K562 (cell line): Measurements from ENCODE around the gene ELK4. TPM values are rescaled to one million over a fixed set of nuclear protein-coding genes. Genes with fewer than 3 reads are reported as not detected.

Experiments
- ATAC-seq: fragments of 200-7000 bp; cut with Tn5 transposase; 3 replicates; pipeline ENCODE4 v1.9.1; 2020; ENCODE audit warnings: moderate library complexity
- BruUV-seq: library from RNA; stranded (reverse); fragments of 400-500 nt; replicated peaks from 2 replicates; lab custom pipeline; 2021; lab: Mats Ljungman, UMichigan
- CTCF ChIA-PET: fragments of 300-600 bp; formaldehyde crosslinking; extraction: SDS; loops from one replicate; lab custom pipeline; 2021; ENCODE audit warnings: low intra/inter-chr PET ratio; lab: Yijun Ruan, JAX
- POLR2A ChIA-PET: fragments of 300-600, 350-650 bp; sonication (Branson Sonifier 250); formaldehyde crosslinking; extraction: SDS; loops from one replicate; lab custom pipeline; 2021; ENCODE audit warnings: antibody characterized with exemption, inconsistent platforms; lab: Yijun Ruan, JAX
- DNase-seq, 4 experiments: peaks; one replicate each; pipeline versions ENCODE4 v3.0.0 to v3.0.0-alpha.2; 2011 to 2018; ENCODE audit warnings: low spot score in 3 of 4, mixed read lengths in 3 of 4; ENCODE audit errors: extremely low read depth in 1 of 4
- FAIRE-seq: peaks from 2 replicates; lab custom pipeline; 2011; peaks lifted over from hg19 to GRCh38; lab: Jason Lieb, UNC
- H2AFZ ChIP-seq: 2 replicates; pipeline ENCODE4 v1.6.0; 2011; ENCODE audit warnings: low read depth, low read length, control low read depth, inconsistent platforms
- H3K27ac ChIP-seq: fragments of 200-600 bp; 3 replicates; pipeline ENCODE4 v1.8.0; 2011; ENCODE audit warnings: low read depth, mild to moderate bottlenecking, control low read depth, inconsistent platforms, low read length, moderate library complexity, mixed read lengths; ENCODE audit errors: extremely low read depth
- H3K27me3 ChIP-seq, 2 experiments: fragments of 300-600 bp in 1 of 2; 2 replicates in 1 of 2; 3 replicates in 1 of 2; pipeline versions ENCODE4 v1.6.0 to v1.8.0; 2011; ENCODE audit warnings: inconsistent platforms in 2 of 2, low read length in 2 of 2, mild to moderate bottlenecking in 1 of 2, mixed read lengths in 1 of 2, moderate library complexity in 1 of 2; ENCODE audit not compliant: control insufficient read depth in 2 of 2, insufficient read depth in 2 of 2
- H3K36me3 ChIP-seq: fragments of 300-600 bp; 3 replicates; pipeline ENCODE4 v1.8.0; 2011; ENCODE audit warnings: mild to moderate bottlenecking, low read length, inconsistent platforms; ENCODE audit not compliant: control insufficient read depth, insufficient read depth
- H3K4me1 ChIP-seq, 2 experiments: fragments of 200-600 bp in 1 of 2; replicated peaks in 1 of 2; 2 replicates in 1 of 2; 3 replicates in 1 of 2; pipeline versions ENCODE4 v1.5.1 to v1.8.0; 2011; ENCODE audit warnings: inconsistent platforms in 2 of 2, low read length in 2 of 2, mild to moderate bottlenecking in 1 of 2, mixed read lengths in 1 of 2, moderate library complexity in 1 of 2; ENCODE audit not compliant: control insufficient read depth in 2 of 2, insufficient read depth in 2 of 2
- H3K4me2 ChIP-seq: 2 replicates; pipeline ENCODE4 v1.6.1; 2011; ENCODE audit warnings: low read length, control low read depth, inconsistent platforms, mixed read lengths; ENCODE audit not compliant: insufficient read depth
- H3K4me3 ChIP-seq: fragments of 200-600 bp; sonication (generic), shearing (Covaris generic); 2 replicates; pipeline ENCODE4 v1.5.1; 2016; ENCODE audit warnings: control low read depth, inconsistent platforms
- H3K79me2 ChIP-seq: fragments of 200-600 bp; 3 replicates; pipeline ENCODE4 v1.8.0; 2011; ENCODE audit warnings: low read length, inconsistent platforms; ENCODE audit not compliant: control insufficient read depth, insufficient read depth
- H3K9ac ChIP-seq, 2 experiments: 2 replicates each; pipeline versions ENCODE4 v1.6.0 to v1.6.1; 2011; ENCODE audit warnings: low read depth in 2 of 2, low read length in 2 of 2, control low read depth in 1 of 2, inconsistent platforms in 1 of 2, mild to moderate bottlenecking in 1 of 2, mixed read lengths in 1 of 2; ENCODE audit not compliant: insufficient read depth in 1 of 2
- H3K9me1 ChIP-seq: one replicate; pipeline ENCODE4 v1.6.0; 2011; ENCODE audit warnings: inconsistent platforms, mild to moderate bottlenecking, low read length, moderate library complexity; ENCODE audit not compliant: control insufficient read depth, insufficient read depth
- H3K9me3 ChIP-seq: replicated peaks from 2 replicates; pipeline ENCODE4 v1.5.1; 2011; ENCODE audit warnings: low read depth, low read length, inconsistent platforms; ENCODE audit not compliant: control insufficient read depth, insufficient read depth
- H4K20me1 ChIP-seq: replicated peaks from 2 replicates; pipeline ENCODE4 v1.6.1; 2011; ENCODE audit warnings: low read length, inconsistent platforms, mixed read lengths; ENCODE audit not compliant: control insufficient read depth, insufficient read depth
- EZH2 ChIP-seq: IDR thresholded peaks from 2 replicates; pipeline ENCODE4 v1.6.1; 2012; ENCODE audit warnings: low read depth, mild to moderate bottlenecking, inconsistent platforms, low read length, borderline replicate concordance
- NBN ChIP-seq: fragments of 450-650 bp; IDR thresholded peaks from 2 replicates; pipeline ENCODE4 v1.6.1; 2016; ENCODE audit warnings: low read depth, mild to moderate bottlenecking
- NR1H2 ChIP-seq: sonication (generic); formaldehyde crosslinking; IDR thresholded peaks from 2 replicates; pipeline ENCODE4 v1.4.0; 2020; ENCODE audit warnings: mild to moderate bottlenecking, missing genetic modification reagents
- PHB ChIP-seq: fragments of 250-450 bp; sonication (Bioruptor Pico); IDR thresholded peaks from 2 replicates; pipeline ENCODE4 v1.5.0; 2021
- TBL1XR1 ChIP-seq, 2 experiments: IDR thresholded peaks; 2 replicates each; pipeline ENCODE4 v1.6.1; 2012; ENCODE audit warnings: improper control_type of control experiment in 2 of 2, low read length in 2 of 2, mild to moderate bottlenecking in 1 of 2
- U2AF1 ChIP-seq: fragments of 200-400 bp; formaldehyde crosslinking; optimal IDR thresholded peaks from 2 replicates; pipeline ENCODE3; 2017; ENCODE audit warnings: mild to moderate bottlenecking, low read depth, low read length, moderate library complexity
- XRCC3 ChIP-seq: fragments of 450-650 bp; IDR thresholded peaks from 2 replicates; pipeline ENCODE4 v1.6.1; 2017; ENCODE audit warnings: mild to moderate bottlenecking, moderate library complexity
- WGBS: fragments of 100-300 bp; shearing (Covaris generic); methylation state at CpG from one replicate; pipeline ENCODE4 v1.1.6; 2016; ENCODE audit warnings: low coverage, mixed read lengths; ENCODE audit not compliant: insufficient coverage; ENCODE audit errors: missing lambda C conversion rate; 5-methylcytosine and 5-hydroxymethylcytosine counted together
- in situ Hi-C: fragments of 300-500 bp; cut with MboI; formaldehyde crosslinking; loops from 4 replicates; pipeline ENCODE4 v1.15.0; 2018; ENCODE audit warnings: inconsistent platforms, mixed read lengths
- intact Hi-C: fragments of 100-400 bp; cut with micrococcal nuclease; formaldehyde crosslinking; loops from 2 replicates; pipeline ENCODE4 v1.14.2; 2022
- polyA plus RNA-seq, 8 experiments: library from polyadenylated mRNA; depleted of rRNA in 4 of 8; stranded (reverse) in 5 of 8; unstranded in 3 of 8; fragments of >200 nt; fragmentation: Nextera tagmentation in 2 of 8; fragmentation: Illumina TruSeq in 1 of 8; extraction: Ambion mirVana in 2 of 8; extraction: Trizol in 1 of 8; gene quantifications; 2 replicates each; pipeline versions ENCODE4 v1.2.1 to v1.2.3, GENCODE V29; 2011 to 2014; ENCODE audit warnings: inconsistent platforms in 1 of 8, missing spikeins in 1 of 8
- total RNA-seq, 7 experiments: library from RNA; depleted of rRNA in 6 of 7; stranded (reverse); fragments of >200 nt in 6 of 7; fragmentation: Illumina TruSeq in 2 of 7; extraction: Trizol in 2 of 7; gene quantifications; 2 replicates each; pipeline versions ENCODE4 v1.2.1 to v1.2.3, GENCODE V29; 2011 to 2021; ENCODE audit warnings: low replicate concordance in 1 of 7
- TF ChIP-seq, protein P1 (sequence below), 2 experiments: fragments of 450-650 bp in 1 of 2; sonication (generic) in 1 of 2; formaldehyde crosslinking; conservative IDR thresholded peaks; 2 replicates each; pipeline versions ENCODE4 v1.4.0 to v1.8.1; 2020 to 2022; ENCODE audit warnings: mild to moderate bottlenecking in 1 of 2, missing genetic modification reagents in 1 of 2
- TF ChIP-seq, protein P2 (sequence below): fragments of 200-800 bp; sonication (Bioruptor generic); IDR thresholded peaks from 2 replicates; pipeline ENCODE4 v1.6.1; 2016; ENCODE audit warnings: missing genetic modification characterization, missing compliant biosample characterization
- TF ChIP-seq, protein P3 (sequence below): sonication (generic); formaldehyde crosslinking; IDR thresholded peaks from 2 replicates; pipeline ENCODE4 v1.8.0; 2022; ENCODE audit warnings: mild to moderate bottlenecking, missing genetic modification reagents

The ELK4 gene
- total and polyA plus RNA-seq, 9 of the 15 experiments (the other 6 are each of a cell fraction or from before 2014, with no cell fraction given) = 2.0 to 21.7 (median 9.2) TPM

DNA sequence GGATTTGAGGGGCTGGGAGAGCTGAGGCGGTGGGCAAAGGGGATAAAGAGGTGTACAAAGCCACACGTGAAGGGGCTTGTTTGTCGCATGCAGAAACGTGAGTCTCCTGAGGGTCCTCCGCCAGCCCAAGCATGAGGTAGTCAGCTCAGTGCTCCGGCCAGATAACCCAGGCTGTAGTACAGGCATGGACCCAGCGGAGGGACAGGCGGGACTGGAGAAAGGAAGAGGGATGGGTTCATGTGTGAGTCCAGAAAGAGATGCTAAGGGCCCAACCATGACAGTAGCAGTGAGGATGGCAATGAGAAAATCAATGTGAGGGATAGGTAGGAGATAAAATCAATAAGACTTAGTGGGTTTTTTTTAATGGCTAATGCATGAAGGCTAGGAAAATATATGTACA, 13.7 kb upstream of the ELK4 start:
- Histone ChIP-seq H3K4me2 (no peak overlapping the region), H3K27me3 (no peaks in the 10 kb centered on the region), H4K20me1 (0 out of 2 replicates have a peak, but pooled peaks cover 4% of the 10 kb centered on the region), H3K27ac (no peak overlapping the region), H3K4me3 (no peak overlapping the region), H3K79me2 (no peaks in the 10 kb centered on the region), H3K9ac (peak overlapping the region in 1 of 2 experiments; percentile 68; a peak in 2 of 4 replicates), H3K9me3 (no peaks in the 10 kb centered on the region), H3K36me3 (no peaks in the 10 kb centered on the region), H3K4me1 (peaks cover 6 to 8% of the 10 kb centered on the region in 2 experiments; a peak in 4 of 5 replicates), H3K9me1 (no peaks in the 10 kb centered on the region), H2AFZ (no peak overlapping the region)
- ChIA-PET POLR2A (interaction anchor here (0.7 to 1.7 kb wide), 3 partner anchors 13 to 249 kb away, joined by 3 to 9 read pairs (median 4); partner anchors contain the start of gene ELK4), CTCF (no interaction called here)
- DNase-seq (peak in 1 of 4 experiments; percentile 21), FAIRE-seq (peak; percentile 51), ATAC-seq (peak; percentile 61)
- whole genome bisulfite sequencing = 33% methylated on average over 8 of the region's 8 CpGs
- in situ Hi-C loops = no loop called here
- TF ChIP-seq U2AF1 (no peak), NR1H2 (CRISPR knock-in tag) (no peak), TBL1XR1 (IDR thresholded peaks at IDR 0.05; ENCODE audit: low read length in 2 of 2) (no peak), NBN (no peak), EZH2 (no peak), XRCC3 (no peak), PHB (CRISPR knock-in tag) (no peak)
- TF ChIP-seq, protein P1, sequence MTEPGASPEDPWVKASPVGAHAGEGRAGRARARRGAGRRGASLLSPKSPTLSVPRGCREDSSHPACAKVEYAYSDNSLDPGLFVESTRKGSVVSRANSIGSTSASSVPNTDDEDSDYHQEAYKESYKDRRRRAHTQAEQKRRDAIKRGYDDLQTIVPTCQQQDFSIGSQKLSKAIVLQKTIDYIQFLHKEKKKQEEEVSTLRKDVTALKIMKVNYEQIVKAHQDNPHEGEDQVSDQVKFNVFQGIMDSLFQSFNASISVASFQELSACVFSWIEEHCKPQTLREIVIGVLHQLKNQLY (CRISPR knock-in tag; conservative IDR thresholded peaks at IDR 0.05) = no peak
- TF ChIP-seq, protein P2, sequence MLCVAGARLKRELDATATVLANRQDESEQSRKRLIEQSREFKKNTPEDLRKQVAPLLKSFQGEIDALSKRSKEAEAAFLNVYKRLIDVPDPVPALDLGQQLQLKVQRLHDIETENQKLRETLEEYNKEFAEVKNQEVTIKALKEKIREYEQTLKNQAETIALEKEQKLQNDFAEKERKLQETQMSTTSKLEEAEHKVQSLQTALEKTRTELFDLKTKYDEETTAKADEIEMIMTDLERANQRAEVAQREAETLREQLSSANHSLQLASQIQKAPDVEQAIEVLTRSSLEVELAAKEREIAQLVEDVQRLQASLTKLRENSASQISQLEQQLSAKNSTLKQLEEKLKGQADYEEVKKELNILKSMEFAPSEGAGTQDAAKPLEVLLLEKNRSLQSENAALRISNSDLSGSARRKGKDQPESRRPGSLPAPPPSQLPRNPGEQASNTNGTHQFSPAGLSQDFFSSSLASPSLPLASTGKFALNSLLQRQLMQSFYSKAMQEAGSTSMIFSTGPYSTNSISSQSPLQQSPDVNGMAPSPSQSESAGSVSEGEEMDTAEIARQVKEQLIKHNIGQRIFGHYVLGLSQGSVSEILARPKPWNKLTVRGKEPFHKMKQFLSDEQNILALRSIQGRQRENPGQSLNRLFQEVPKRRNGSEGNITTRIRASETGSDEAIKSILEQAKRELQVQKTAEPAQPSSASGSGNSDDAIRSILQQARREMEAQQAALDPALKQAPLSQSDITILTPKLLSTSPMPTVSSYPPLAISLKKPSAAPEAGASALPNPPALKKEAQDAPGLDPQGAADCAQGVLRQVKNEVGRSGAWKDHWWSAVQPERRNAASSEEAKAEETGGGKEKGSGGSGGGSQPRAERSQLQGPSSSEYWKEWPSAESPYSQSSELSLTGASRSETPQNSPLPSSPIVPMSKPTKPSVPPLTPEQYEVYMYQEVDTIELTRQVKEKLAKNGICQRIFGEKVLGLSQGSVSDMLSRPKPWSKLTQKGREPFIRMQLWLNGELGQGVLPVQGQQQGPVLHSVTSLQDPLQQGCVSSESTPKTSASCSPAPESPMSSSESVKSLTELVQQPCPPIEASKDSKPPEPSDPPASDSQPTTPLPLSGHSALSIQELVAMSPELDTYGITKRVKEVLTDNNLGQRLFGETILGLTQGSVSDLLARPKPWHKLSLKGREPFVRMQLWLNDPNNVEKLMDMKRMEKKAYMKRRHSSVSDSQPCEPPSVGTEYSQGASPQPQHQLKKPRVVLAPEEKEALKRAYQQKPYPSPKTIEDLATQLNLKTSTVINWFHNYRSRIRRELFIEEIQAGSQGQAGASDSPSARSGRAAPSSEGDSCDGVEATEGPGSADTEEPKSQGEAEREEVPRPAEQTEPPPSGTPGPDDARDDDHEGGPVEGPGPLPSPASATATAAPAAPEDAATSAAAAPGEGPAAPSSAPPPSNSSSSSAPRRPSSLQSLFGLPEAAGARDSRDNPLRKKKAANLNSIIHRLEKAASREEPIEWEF (CRISPR knock-in tag) = no peak
- TF ChIP-seq, protein P3, sequence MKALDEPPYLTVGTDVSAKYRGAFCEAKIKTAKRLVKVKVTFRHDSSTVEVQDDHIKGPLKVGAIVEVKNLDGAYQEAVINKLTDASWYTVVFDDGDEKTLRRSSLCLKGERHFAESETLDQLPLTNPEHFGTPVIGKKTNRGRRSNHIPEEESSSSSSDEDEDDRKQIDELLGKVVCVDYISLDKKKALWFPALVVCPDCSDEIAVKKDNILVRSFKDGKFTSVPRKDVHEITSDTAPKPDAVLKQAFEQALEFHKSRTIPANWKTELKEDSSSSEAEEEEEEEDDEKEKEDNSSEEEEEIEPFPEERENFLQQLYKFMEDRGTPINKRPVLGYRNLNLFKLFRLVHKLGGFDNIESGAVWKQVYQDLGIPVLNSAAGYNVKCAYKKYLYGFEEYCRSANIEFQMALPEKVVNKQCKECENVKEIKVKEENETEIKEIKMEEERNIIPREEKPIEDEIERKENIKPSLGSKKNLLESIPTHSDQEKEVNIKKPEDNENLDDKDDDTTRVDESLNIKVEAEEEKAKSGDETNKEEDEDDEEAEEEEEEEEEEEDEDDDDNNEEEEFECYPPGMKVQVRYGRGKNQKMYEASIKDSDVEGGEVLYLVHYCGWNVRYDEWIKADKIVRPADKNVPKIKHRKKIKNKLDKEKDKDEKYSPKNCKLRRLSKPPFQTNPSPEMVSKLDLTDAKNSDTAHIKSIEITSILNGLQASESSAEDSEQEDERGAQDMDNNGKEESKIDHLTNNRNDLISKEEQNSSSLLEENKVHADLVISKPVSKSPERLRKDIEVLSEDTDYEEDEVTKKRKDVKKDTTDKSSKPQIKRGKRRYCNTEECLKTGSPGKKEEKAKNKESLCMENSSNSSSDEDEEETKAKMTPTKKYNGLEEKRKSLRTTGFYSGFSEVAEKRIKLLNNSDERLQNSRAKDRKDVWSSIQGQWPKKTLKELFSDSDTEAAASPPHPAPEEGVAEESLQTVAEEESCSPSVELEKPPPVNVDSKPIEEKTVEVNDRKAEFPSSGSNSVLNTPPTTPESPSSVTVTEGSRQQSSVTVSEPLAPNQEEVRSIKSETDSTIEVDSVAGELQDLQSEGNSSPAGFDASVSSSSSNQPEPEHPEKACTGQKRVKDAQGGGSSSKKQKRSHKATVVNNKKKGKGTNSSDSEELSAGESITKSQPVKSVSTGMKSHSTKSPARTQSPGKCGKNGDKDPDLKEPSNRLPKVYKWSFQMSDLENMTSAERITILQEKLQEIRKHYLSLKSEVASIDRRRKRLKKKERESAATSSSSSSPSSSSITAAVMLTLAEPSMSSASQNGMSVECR (CRISPR knock-in tag) = no peak
- BruUV-seq = no TSS peak
- intact Hi-C loops = no loop called here
